ENCODE results near the gene TMEM72.
"Not testable (repeated sequence)": the region's sequence is repeated elsewhere in the genome, so short reads cannot be mapped to it uniquely, and the experiment has no call there.

Gene TMEM72

DNA sequence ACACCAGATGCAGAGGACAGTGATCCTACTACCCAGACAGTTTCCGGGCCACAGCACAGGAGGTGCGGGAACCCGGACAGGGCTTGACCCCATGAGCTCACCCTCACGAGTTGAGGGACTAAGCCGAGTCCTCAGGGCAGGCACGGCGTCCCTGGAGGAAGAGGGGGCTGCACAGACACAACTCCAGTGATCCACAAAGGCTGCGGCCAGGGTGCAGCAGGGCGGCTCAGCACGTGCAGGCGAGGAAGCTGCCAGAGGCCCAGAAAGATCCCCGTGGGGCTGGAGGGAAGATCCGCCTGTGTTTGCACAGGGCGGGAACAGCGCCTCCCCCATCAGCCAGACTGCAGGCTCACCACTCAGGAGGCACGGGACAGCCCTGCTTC, 45.9 kb upstream of the TMEM72 start:
- Histone ChIP-seq H2AFZ (ENCODE audit: low read depth, low read length) (peak overlapping the region; percentile 85), H3K36me3 (ENCODE audit: insufficient read depth, low read length) (no peaks in the 10 kb centered on the region), H3K4me3 (ENCODE audit: low read depth in 1 of 2, low read length in 2 of 2) (peak overlapping the region in 1 of 2 experiments; percentile 61; a peak in 1 of 4 replicates), H3K27ac (ENCODE audit: low read length) (no peak overlapping the region), H4K20me1 (ENCODE audit: insufficient read depth, low read length) (no peaks in the 10 kb centered on the region), H3K79me2 (ENCODE audit: insufficient read depth, low read length) (no peaks in the 10 kb centered on the region), H3K9me3 (ENCODE audit: insufficient read depth, low read length, severe bottlenecking) (no peaks in the 10 kb centered on the region), H3K27me3 (ENCODE audit: insufficient read depth, low read length, poor library complexity) (peaks cover 40% of the 10 kb centered on the region), H3K4me2 (ENCODE audit: insufficient read depth, low read length) (peak overlapping the region; percentile 79), H3K4me1 (ENCODE audit: insufficient read depth, low read length) (peaks cover 14% of the 10 kb centered on the region), H3K9ac (ENCODE audit: low read depth, low read length) (no peak overlapping the region)
- DNase-seq (no peak), ATAC-seq (ENCODE audit: insufficient read depth, low read depth) (no peak; the same call in 2 of the 3 replicates)
- TF ChIP-seq EZH2 (IDR thresholded peaks at IDR 0.05; ENCODE audit: borderline replicate concordance, low read depth, low read length, severe bottlenecking) (no peak), CTCF (IDR thresholded peaks at IDR 0.05; ENCODE audit: borderline replicate concordance, extremely low read depth, low read length, poor library complexity, severe bottlenecking) (no peak)

DNA sequence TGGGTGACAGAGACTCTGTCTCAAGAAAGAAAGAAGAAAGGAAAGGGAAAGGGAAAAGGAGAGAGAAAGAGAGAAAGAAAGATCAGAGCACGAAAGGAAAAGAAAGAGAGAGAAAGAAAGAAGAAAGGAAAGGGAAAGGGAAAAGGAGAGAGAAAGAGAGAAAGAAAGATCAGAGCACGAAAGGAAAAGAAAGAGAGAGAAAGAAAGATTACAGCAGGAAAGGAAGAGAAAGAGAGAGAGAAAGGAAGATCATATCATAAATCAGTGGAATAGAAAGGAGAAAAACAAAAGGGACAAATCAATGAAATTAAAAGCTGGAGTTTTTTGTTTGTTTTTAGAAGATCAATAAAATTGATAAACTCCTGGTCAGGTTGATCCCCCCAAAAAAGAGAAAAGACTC, 44.8 kb upstream of the TMEM72 start:
- H3K4me3 ChIP-seq (ENCODE audit: low read depth in 1 of 2, low read length in 2 of 2); H4K20me1 ChIP-seq (ENCODE audit: insufficient read depth, low read length); DNase-seq; H3K9ac ChIP-seq (ENCODE audit: low read depth, low read length); H3K36me3 ChIP-seq (ENCODE audit: insufficient read depth, low read length); H2AFZ ChIP-seq (ENCODE audit: low read depth, low read length); H3K9me3 ChIP-seq (ENCODE audit: insufficient read depth, low read length, severe bottlenecking); H3K4me2 ChIP-seq (ENCODE audit: insufficient read depth, low read length); ATAC-seq (ENCODE audit: insufficient read depth, low read depth); H3K79me2 ChIP-seq (ENCODE audit: insufficient read depth, low read length); H3K27ac ChIP-seq (ENCODE audit: low read length): not testable (repeated sequence)
- Histone ChIP-seq H3K4me1 (ENCODE audit: insufficient read depth, low read length) (peaks cover 14% of the 10 kb centered on the region), H3K27me3 (ENCODE audit: insufficient read depth, low read length, poor library complexity) (peaks cover 34% of the 10 kb centered on the region)

DNA sequence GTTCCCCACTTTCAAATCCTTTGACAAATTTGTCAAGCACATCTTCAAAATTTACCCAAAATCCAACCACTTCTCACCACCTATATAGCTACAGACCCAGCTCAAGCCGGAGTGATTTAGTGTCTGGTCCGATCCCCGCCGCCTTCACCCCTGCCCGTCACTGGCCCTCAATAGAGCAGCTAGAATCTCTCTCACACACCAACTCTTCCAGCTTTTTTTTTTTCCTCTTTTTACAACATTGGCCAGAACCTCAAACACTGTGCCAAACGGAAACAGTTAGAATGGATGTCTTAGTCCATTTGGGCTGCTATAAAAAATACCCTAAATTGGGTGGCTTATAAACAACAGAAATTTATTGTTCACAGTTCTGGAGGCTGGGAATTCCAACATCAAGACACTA, 41.1 kb upstream of the TMEM72 start:
- Histone ChIP-seq H3K9ac (ENCODE audit: low read depth, low read length) (no peak overlapping the region), H4K20me1 (ENCODE audit: insufficient read depth, low read length) (no peaks in the 10 kb centered on the region), H3K4me1 (ENCODE audit: insufficient read depth, low read length) (peaks cover 4% of the 10 kb centered on the region), H3K79me2 (ENCODE audit: insufficient read depth, low read length) (no peaks in the 10 kb centered on the region), H3K36me3 (ENCODE audit: insufficient read depth, low read length) (no peaks in the 10 kb centered on the region), H3K4me2 (ENCODE audit: insufficient read depth, low read length) (no peak overlapping the region), H3K9me3 (ENCODE audit: insufficient read depth, low read length, severe bottlenecking) (no peaks in the 10 kb centered on the region), H2AFZ (ENCODE audit: low read depth, low read length) (no peak overlapping the region), H3K4me3 (ENCODE audit: low read depth in 1 of 2, low read length in 2 of 2) (no peak overlapping the region), H3K27me3 (ENCODE audit: insufficient read depth, low read length, poor library complexity) (peaks cover 16% of the 10 kb centered on the region), H3K27ac (ENCODE audit: low read length) (no peak overlapping the region)
- DNase-seq (no peak), ATAC-seq (ENCODE audit: insufficient read depth, low read depth) (no peak)
- TF ChIP-seq EZH2 (IDR thresholded peaks at IDR 0.05; ENCODE audit: borderline replicate concordance, low read depth, low read length, severe bottlenecking) = no peak
- no peak for TF ChIP-seq CTCF (IDR thresholded peaks at IDR 0.05; ENCODE audit: borderline replicate concordance, extremely low read depth, low read length, poor library complexity, severe bottlenecking)

DNA sequence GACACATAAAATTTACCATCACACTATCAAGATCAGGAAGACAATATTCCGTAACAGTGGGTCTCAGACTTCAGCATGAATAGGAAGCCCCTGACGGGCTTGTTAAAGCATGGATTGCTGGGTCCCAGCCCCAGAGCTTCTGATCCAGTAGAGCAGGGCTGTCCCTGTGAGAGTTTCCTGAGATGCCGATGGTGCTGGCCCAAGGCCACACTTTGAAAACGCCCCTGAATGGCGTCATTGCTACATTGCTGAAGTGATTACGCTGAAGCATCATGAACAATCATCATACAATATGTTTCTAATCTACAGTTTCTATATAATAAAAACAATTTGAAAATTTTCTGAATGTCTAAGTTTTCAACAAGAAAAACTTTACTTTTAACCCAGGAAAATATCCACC, 38.0 kb upstream of the TMEM72 start:
- DNase-seq (no peak), ATAC-seq (ENCODE audit: insufficient read depth, low read depth) (no peak)
- Histone ChIP-seq H3K9ac (ENCODE audit: low read depth, low read length) (no peak overlapping the region), H3K36me3 (ENCODE audit: insufficient read depth, low read length) (no peaks in the 10 kb centered on the region), H4K20me1 (ENCODE audit: insufficient read depth, low read length) (no peaks in the 10 kb centered on the region), H3K27ac (ENCODE audit: low read length) (no peak overlapping the region), H3K4me1 (ENCODE audit: insufficient read depth, low read length) (no peaks in the 10 kb centered on the region), H3K4me2 (ENCODE audit: insufficient read depth, low read length) (no peak overlapping the region), H3K9me3 (ENCODE audit: insufficient read depth, low read length, severe bottlenecking) (no peaks in the 10 kb centered on the region), H3K79me2 (ENCODE audit: insufficient read depth, low read length) (no peaks in the 10 kb centered on the region), H2AFZ (ENCODE audit: low read depth, low read length) (no peak overlapping the region), H3K27me3 (ENCODE audit: insufficient read depth, low read length, poor library complexity) (peaks cover 11% of the 10 kb centered on the region), H3K4me3 (ENCODE audit: low read depth in 1 of 2, low read length in 2 of 2) (no peak overlapping the region)
- no peak for TF ChIP-seq EZH2 (IDR thresholded peaks at IDR 0.05; ENCODE audit: borderline replicate concordance, low read depth, low read length, severe bottlenecking)
- TF ChIP-seq CTCF (IDR thresholded peaks at IDR 0.05; ENCODE audit: borderline replicate concordance, extremely low read depth, low read length, poor library complexity, severe bottlenecking) = no peak

All from DND-41 (cell line).